ENCODE measurements around the gene TINAGL1. TPM values are rescaled to one million over a fixed set of nuclear protein-coding genes. Genes with fewer than 3 reads are reported as not detected.

The TINAGL1 gene
- total RNA-seq, 1 experiment from 2014 or later, result 162 TPM

DNA sequence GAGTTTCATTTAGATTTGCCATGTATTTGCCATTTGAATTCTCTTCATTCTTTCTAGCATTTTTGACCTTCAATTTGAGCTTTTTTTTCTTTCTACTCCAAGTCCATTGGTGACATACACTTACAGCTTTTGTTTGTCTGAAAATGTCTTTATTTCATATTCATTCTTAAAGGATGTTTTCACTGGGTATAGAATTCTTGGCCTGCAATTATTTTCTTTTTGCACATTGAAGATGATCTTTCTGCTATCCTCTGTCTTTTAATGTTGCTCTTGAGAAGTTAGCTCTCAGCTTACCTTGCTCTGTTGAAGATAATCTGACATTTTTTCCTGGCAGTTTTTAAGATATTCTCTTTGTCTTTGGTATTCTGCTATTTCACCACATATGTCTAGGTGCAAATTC is 16.6 kb upstream of the TINAGL1 start:
- ChIA-PET POLR2A (ENCODE audit: unreplicated experiment) (interaction anchor here (0.6 kb wide), 1 partner anchor 9 kb away, joined by 5 read pairs; no protein-coding TSS in a partner anchor), CTCF (no interaction called here)
- no peak overlapping the region for H3K4me3 ChIP-seq
- no peaks in the 10 kb centered on the region for H3K79me2 ChIP-seq (ENCODE audit: low read depth)
- BruUV-seq (replicated peaks), result no TSS peak
- intact Hi-C loops (cut with micrococcal nuclease; ENCODE audit: unreplicated experiment), result loop anchor here (10.0 kb wide), 1 partner anchor 155 kb away; no protein-coding TSS in a partner anchor
- no peak overlapping the region for H3K4me2 ChIP-seq
- TF ChIP-seq, protein P1, sequence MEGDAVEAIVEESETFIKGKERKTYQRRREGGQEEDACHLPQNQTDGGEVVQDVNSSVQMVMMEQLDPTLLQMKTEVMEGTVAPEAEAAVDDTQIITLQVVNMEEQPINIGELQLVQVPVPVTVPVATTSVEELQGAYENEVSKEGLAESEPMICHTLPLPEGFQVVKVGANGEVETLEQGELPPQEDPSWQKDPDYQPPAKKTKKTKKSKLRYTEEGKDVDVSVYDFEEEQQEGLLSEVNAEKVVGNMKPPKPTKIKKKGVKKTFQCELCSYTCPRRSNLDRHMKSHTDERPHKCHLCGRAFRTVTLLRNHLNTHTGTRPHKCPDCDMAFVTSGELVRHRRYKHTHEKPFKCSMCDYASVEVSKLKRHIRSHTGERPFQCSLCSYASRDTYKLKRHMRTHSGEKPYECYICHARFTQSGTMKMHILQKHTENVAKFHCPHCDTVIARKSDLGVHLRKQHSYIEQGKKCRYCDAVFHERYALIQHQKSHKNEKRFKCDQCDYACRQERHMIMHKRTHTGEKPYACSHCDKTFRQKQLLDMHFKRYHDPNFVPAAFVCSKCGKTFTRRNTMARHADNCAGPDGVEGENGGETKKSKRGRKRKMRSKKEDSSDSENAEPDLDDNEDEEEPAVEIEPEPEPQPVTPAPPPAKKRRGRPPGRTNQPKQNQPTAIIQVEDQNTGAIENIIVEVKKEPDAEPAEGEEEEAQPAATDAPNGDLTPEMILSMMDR (conservative IDR thresholded peaks at IDR 0.05), result no peak
- no peak for TF ChIP-seq EZH2 (IDR thresholded peaks at IDR 0.05; ENCODE audit: low read depth)
- no peak for DNase-seq
- H4K20me1 ChIP-seq (ENCODE audit: insufficient read depth), result no peaks in the 10 kb centered on the region
- no peak overlapping the region for H3K27ac ChIP-seq
- H3K9me3 ChIP-seq (ENCODE audit: insufficient read depth, low read depth), result peaks cover 14% of the 10 kb centered on the region; the same call in 1 of the 2 replicates
- no peaks in the 10 kb centered on the region for H3K9me2 ChIP-seq (ENCODE audit: insufficient read depth)
- no peak overlapping the region for H2AFZ ChIP-seq
- H3K4me1 ChIP-seq (replicated peaks; ENCODE audit: insufficient read depth), result peaks cover 33% of the 10 kb centered on the region
- H3F3A ChIP-seq (ENCODE audit: insufficient read depth, low read depth), result peaks cover 44% of the 10 kb centered on the region
- no peaks in the 10 kb centered on the region for H3K36me3 ChIP-seq (ENCODE audit: low read depth)
- H3K27me3 ChIP-seq (ENCODE audit: insufficient read depth, low read depth), result no peaks in the 10 kb centered on the region

DNA sequence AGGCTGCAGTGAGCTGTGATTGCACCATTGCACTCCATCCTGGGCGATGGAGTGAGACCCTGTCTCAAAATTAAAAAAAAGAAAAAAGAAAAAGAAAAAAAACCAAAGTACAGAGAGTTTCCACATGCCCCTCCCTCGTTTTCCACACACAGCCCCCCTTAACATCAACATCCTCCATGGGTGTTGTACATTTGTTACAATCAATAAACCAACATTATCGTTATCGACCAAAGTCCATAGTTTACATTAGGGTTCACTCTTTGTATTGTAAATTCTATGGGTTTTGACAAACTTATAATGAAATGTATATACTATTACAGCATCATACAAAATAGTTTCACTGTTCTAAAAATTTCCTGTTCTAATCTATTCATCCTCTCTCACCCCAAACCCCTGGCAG is 15.9 kb upstream of the TINAGL1 start:
- H3K4me2 ChIP-seq, result no peak overlapping the region
- peaks cover 49% of the 10 kb centered on the region for H3F3A ChIP-seq (ENCODE audit: insufficient read depth, low read depth)
- intact Hi-C loops (cut with micrococcal nuclease; ENCODE audit: unreplicated experiment), result loop anchor here (10.0 kb wide), 1 partner anchor 154 kb away; no protein-coding TSS in a partner anchor
- H3K27me3 ChIP-seq (ENCODE audit: insufficient read depth, low read depth), result no peaks in the 10 kb centered on the region
- H3K9me3 ChIP-seq (ENCODE audit: insufficient read depth, low read depth), result peaks cover 14% of the 10 kb centered on the region; the same call in 1 of the 2 replicates
- H3K4me3 ChIP-seq, result no peak overlapping the region
- ChIA-PET CTCF (no interaction called here), POLR2A (ENCODE audit: unreplicated experiment) (no interaction called here)
- TF ChIP-seq EZH2 (IDR thresholded peaks at IDR 0.05; ENCODE audit: low read depth), result no peak
- TF ChIP-seq, protein P1 (conservative IDR thresholded peaks at IDR 0.05), result no peak
- H3K9me2 ChIP-seq (ENCODE audit: insufficient read depth), result no peaks in the 10 kb centered on the region
- no peak overlapping the region for H3K27ac ChIP-seq
- no TSS peak for BruUV-seq (replicated peaks)
- H4K20me1 ChIP-seq (ENCODE audit: insufficient read depth), result no peaks in the 10 kb centered on the region
- H3K36me3 ChIP-seq (ENCODE audit: low read depth), result no peaks in the 10 kb centered on the region
- H3K79me2 ChIP-seq (ENCODE audit: low read depth), result no peaks in the 10 kb centered on the region
- peaks cover 39% of the 10 kb centered on the region for H3K4me1 ChIP-seq (replicated peaks; ENCODE audit: insufficient read depth)
- H2AFZ ChIP-seq, result no peak overlapping the region
- no peak for DNase-seq

DNA sequence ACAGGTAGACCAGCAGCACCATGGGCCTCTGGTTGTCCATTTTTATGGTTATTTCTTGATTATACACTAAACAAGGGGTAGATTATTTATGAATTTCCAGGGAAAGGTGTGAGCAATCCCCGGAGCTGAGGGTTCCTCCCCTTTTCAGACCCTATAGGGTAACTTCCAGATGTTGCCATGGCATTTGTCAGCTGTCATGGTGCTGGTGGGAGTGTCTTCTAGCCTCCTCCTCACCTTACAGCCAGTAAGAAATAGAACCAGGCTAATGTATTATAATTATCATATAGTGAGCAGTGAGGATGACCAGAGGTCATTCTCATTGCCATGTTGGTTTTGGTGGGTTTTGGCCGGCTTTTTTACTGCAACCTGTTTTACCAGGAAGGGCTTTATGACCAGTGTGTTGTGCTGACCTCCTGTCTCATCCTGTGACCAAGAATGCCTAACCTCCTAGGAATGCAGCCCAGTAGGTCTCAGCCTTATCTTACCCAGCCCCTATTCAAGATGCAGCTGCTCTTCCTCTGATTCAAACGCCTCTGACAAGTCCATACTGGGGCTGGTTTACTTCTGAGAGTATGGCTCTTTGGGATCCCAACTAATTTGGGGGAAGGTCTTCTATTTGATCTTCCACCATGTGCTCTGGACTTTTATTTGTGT is 13.5 kb upstream of the TINAGL1 start:
- Histone ChIP-seq H3K9me2 (ENCODE audit: insufficient read depth) (no peaks in the 10 kb centered on the region), H3K27me3 (ENCODE audit: insufficient read depth, low read depth) (no peaks in the 10 kb centered on the region), H3K4me3 (peak overlapping the region; percentile 37; the same call in 1 of the 2 replicates), H4K20me1 (ENCODE audit: insufficient read depth) (no peaks in the 10 kb centered on the region), H2AFZ (peak overlapping the region; percentile 36; the same call in 1 of the 2 replicates), H3K79me2 (ENCODE audit: low read depth) (no peaks in the 10 kb centered on the region), H3K4me2 (peak overlapping the region; percentile 73), H3K27ac (peak overlapping the region; percentile 93), H3K9me3 (ENCODE audit: insufficient read depth, low read depth) (peaks cover 14% of the 10 kb centered on the region; the same call in 1 of the 2 replicates), H3K36me3 (ENCODE audit: low read depth) (no peaks in the 10 kb centered on the region), H3F3A (ENCODE audit: insufficient read depth, low read depth) (peaks cover 42% of the 10 kb centered on the region), H3K4me1 (replicated peaks; ENCODE audit: insufficient read depth) (peaks cover 40% of the 10 kb centered on the region)
- BruUV-seq (replicated peaks), result no TSS peak
- ChIA-PET POLR2A (ENCODE audit: unreplicated experiment) (interaction anchor here (0.6 to 1.0 kb wide), 8 partner anchors 11 to 571 kb away, joined by 3 to 22 read pairs (median 4); no protein-coding TSS in a partner anchor), CTCF (interaction anchor here (0.5 to 0.8 kb wide), 6 partner anchors 25 to 256 kb away, joined by 3 to 4 read pairs (median 3); no protein-coding TSS in a partner anchor)
- DNase-seq, result peak; percentile 76 to 100
- intact Hi-C loops (cut with micrococcal nuclease; ENCODE audit: unreplicated experiment), result loop anchor here (1.0 to 10.0 kb wide), 3 partner anchors 12 to 226 kb away; no protein-coding TSS in a partner anchor
- no peak for TF ChIP-seq EZH2 (IDR thresholded peaks at IDR 0.05; ENCODE audit: low read depth)
- TF ChIP-seq, protein P1 (conservative IDR thresholded peaks at IDR 0.05), result no peak
